Hepatocyte (in vitro differentiated cells): ENCODE measurements around the gene CC2D2B. TPM values are rescaled to one million over a fixed set of nuclear protein-coding genes. Genes with fewer than 3 reads are reported as not detected.
A peak's percentile ranks its signal among the peaks of the same experiment; 100 is the strongest.

Experiments used
- DNase-seq: peaks from one replicate; pipeline ENCODE4 v3.0.0-alpha.2; 2016; ENCODE audit warnings: low spot score
- H2AFZ ChIP-seq: fragments of 200-600 bp; sonication (generic); 2 replicates; pipeline ENCODE4 v1.6.0; 2016; ENCODE audit warnings: antibody characterized with exemption, mild to moderate bottlenecking
- H3K27ac ChIP-seq: fragments of 200-600 bp; sonication (generic); 2 replicates; pipeline ENCODE4 v1.5.1; 2016; ENCODE audit warnings: mild to moderate bottlenecking
- H3K27me3 ChIP-seq: fragments of 200-600 bp; sonication (generic); 2 replicates; pipeline ENCODE4 v1.6.1; 2016
- H3K36me3 ChIP-seq: fragments of 200-600 bp; sonication (generic); replicated peaks from 2 replicates; pipeline ENCODE4 v1.5.1; 2016; ENCODE audit warnings: low read depth; ENCODE audit not compliant: insufficient read depth
- H3K4me1 ChIP-seq: fragments of 200-600 bp; sonication (generic); 2 replicates; pipeline ENCODE4 v1.5.1; 2016; ENCODE audit warnings: mild to moderate bottlenecking, moderate library complexity; ENCODE audit not compliant: insufficient read depth
- H3K4me2 ChIP-seq: fragments of 200-600 bp; sonication (generic); 2 replicates; pipeline ENCODE4 v1.6.0; 2016
- H3K4me3 ChIP-seq: fragments of 200-600 bp; sonication (generic); 2 replicates; pipeline ENCODE4 v1.5.1; 2016; ENCODE audit warnings: mild to moderate bottlenecking
- H3K79me2 ChIP-seq: fragments of 200-600 bp; sonication (generic); 2 replicates; pipeline ENCODE4 v1.6.0; 2017; ENCODE audit warnings: mild to moderate bottlenecking
- H3K9me2 ChIP-seq: fragments of 200-600 bp; sonication (generic); replicated peaks from 2 replicates; pipeline ENCODE4 v1.6.0; 2017; ENCODE audit warnings: mild to moderate bottlenecking; ENCODE audit not compliant: insufficient read depth
- H3K9me3 ChIP-seq: fragments of 200-600 bp; sonication (generic); 2 replicates; pipeline ENCODE4 v1.5.1; 2016; ENCODE audit warnings: low read depth, mild to moderate bottlenecking
- H4K20me1 ChIP-seq: fragments of 200-600 bp; sonication (generic); 2 replicates; pipeline ENCODE4 v1.6.0; 2016; ENCODE audit warnings: mild to moderate bottlenecking; ENCODE audit not compliant: insufficient read depth, poor library complexity, severe bottlenecking
- CTCF ChIP-seq: fragments of 200-600 bp; sonication (generic); IDR thresholded peaks from 2 replicates; pipeline ENCODE4 v1.5.1; 2016; ENCODE audit warnings: antibody characterized with exemption, mild to moderate bottlenecking; ENCODE audit not compliant: poor library complexity
- EZH2 ChIP-seq: fragments of 200-600 bp; sonication (generic); IDR thresholded peaks from 2 replicates; pipeline ENCODE4 v1.6.1; 2016; ENCODE audit warnings: antibody characterized with exemption, mild to moderate bottlenecking, borderline replicate concordance
- EZH2phosphoT487 ChIP-seq: fragments of 200-600 bp; sonication (generic); IDR thresholded peaks from one replicate; pipeline ENCODE4 v1.6.1; 2018; ENCODE audit warnings: antibody characterized with exemption, mild to moderate bottlenecking, low read depth, moderate library complexity; ENCODE audit not compliant: unreplicated experiment, severe bottlenecking
- WGBS: methylation state at CpG from one replicate; pipeline ENCODE4 v1.1.6; 2016; ENCODE audit warnings: low lambda C conversion rate; ENCODE audit errors: missing lambda C conversion rate; 5-methylcytosine and 5-hydroxymethylcytosine counted together
- polyA plus RNA-seq: library from polyadenylated mRNA; unstranded; fragments of >200 nt; fragmentation: Nextera tagmentation; extraction: Ambion mirVana; gene quantifications from 2 replicates; pipeline ENCODE4 v1.2.1, GENCODE V29; 2016
- total RNA-seq: library from RNA; depleted of rRNA; stranded (reverse); fragments of >200 nt; gene quantifications from 2 replicates; pipeline ENCODE4 v1.2.3, GENCODE V29; 2014

The CC2D2B gene
- total and polyA plus RNA-seq, 2 experiments from 2014 or later: 0.13 TPM; not detected in 1

DNA sequence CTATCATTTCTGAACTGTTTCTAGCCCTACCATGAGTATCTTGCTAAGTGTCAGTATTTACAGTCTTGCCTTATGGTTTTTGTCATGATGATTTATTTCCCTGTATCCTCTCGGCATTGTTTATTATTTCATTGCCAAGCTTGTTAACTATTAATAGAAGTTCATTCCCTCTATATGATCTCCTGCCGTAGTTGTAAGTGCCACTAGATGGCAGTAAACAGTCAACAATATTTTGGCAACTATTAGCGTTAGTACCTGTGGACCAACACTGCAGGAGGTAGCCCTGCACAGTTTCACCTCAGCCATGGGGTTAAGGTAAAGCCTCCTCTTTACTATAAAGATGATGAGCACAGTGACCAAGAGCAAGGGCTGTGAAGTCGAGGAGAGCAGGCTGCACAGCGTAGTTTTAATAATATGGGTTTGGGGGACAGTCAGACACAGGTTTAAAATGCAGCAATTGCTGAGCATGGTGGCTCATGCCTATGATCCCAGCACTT is 109.5 kb downstream of the CC2D2B start:
- H3K9me3 ChIP-seq: no peaks in the 10 kb centered on the region
- H3K4me2 ChIP-seq: no peak overlapping the region
- no peaks in the 10 kb centered on the region for H3K4me1 ChIP-seq
- no peak overlapping the region for H2AFZ ChIP-seq
- no peak overlapping the region for H3K4me3 ChIP-seq
- peak; percentile 82 for DNase-seq
- 16% methylated on average over 5 of the region's 5 CpGs for WGBS
- no peaks in the 10 kb centered on the region for H3K27me3 ChIP-seq
- H3K27ac ChIP-seq: no peak overlapping the region
- H3K36me3 ChIP-seq: no peaks in the 10 kb centered on the region
- H3K9me2 ChIP-seq: no peaks in the 10 kb centered on the region
- no peak for TF ChIP-seq EZH2phosphoT487
- no peak for TF ChIP-seq EZH2
- peak; percentile 87 for TF ChIP-seq CTCF
- no peaks in the 10 kb centered on the region for H3K79me2 ChIP-seq
- H4K20me1 ChIP-seq: no peaks in the 10 kb centered on the region

DNA sequence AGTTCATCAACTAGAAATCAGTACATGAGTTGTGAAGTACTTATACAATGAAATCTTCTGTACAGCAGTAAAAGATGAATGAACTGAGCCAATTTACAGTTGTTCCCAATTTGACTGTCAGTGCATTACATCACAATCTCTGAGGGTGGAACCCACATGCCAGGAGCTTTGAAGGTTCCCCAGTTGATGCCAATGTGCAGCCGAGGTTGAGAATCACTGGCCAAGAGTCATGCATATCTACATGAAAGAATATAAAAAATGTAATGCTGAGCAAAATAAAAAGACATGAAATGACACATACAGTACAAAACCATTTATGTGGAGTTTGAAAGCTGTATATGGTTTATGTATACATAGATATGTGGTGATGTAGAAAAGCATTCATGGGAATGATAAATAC is 113.6 kb downstream of the CC2D2B start:
- H3K27me3 ChIP-seq: no peaks in the 10 kb centered on the region
- DNase-seq: no peak
- no peak for TF ChIP-seq EZH2
- no peak for TF ChIP-seq CTCF
- no peak for TF ChIP-seq EZH2phosphoT487
- H3K4me1 ChIP-seq: no peaks in the 10 kb centered on the region
- no peak overlapping the region for H3K27ac ChIP-seq
- H3K9me3 ChIP-seq: no peaks in the 10 kb centered on the region
- H3K4me3 ChIP-seq: no peak overlapping the region
- no peaks in the 10 kb centered on the region for H3K36me3 ChIP-seq
- H3K4me2 ChIP-seq: no peak overlapping the region
- H3K79me2 ChIP-seq: no peaks in the 10 kb centered on the region
- H4K20me1 ChIP-seq: no peaks in the 10 kb centered on the region
- 89% methylated on average over 1 of the region's 1 CpG for WGBS
- no peak overlapping the region for H2AFZ ChIP-seq
- H3K9me2 ChIP-seq: no peaks in the 10 kb centered on the region

GRCh38 chr10:96022739-96023138 is 115.0 kb downstream of the CC2D2B start:
- no peak overlapping the region for H3K4me3 ChIP-seq
- H3K4me1 ChIP-seq: no peaks in the 10 kb centered on the region
- DNase-seq: no peak
- H2AFZ ChIP-seq: no peak overlapping the region
- H4K20me1 ChIP-seq: no peaks in the 10 kb centered on the region
- no peak for TF ChIP-seq EZH2
- no peak for TF ChIP-seq CTCF
- TF ChIP-seq EZH2phosphoT487: no peak
- H3K27ac ChIP-seq: no peak overlapping the region
- H3K4me2 ChIP-seq: no peak overlapping the region
- no peaks in the 10 kb centered on the region for H3K9me3 ChIP-seq
- no peaks in the 10 kb centered on the region for H3K79me2 ChIP-seq
- H3K27me3 ChIP-seq: no peaks in the 10 kb centered on the region
- no peaks in the 10 kb centered on the region for H3K36me3 ChIP-seq
- WGBS: 83% methylated on average over 2 of the region's 2 CpGs
- no peaks in the 10 kb centered on the region for H3K9me2 ChIP-seq

DNA sequence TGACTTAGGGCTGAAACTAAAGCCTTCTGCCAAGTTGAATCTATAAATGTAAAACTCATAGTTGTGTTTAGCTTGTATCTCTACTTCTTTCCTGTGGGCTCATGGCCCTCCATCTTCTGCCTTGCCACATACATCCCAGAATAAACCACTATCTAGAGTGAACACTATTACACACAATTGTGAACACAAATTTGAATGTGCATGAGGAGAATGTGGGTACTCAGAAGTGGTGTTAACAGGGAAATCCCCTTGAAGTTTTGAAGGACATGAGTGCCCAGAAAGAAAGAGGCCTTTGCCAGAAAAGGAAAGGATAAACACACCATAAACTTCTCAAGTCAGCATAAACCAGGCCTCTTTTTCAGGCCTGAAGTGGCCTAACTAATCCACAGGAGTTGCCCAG is 115.4 kb downstream of the CC2D2B start:
- H3K4me1 ChIP-seq: no peaks in the 10 kb centered on the region
- no peaks in the 10 kb centered on the region for H3K79me2 ChIP-seq
- no peaks in the 10 kb centered on the region for H3K27me3 ChIP-seq
- H3K36me3 ChIP-seq: no peaks in the 10 kb centered on the region
- no peaks in the 10 kb centered on the region for H3K9me2 ChIP-seq
- no peak overlapping the region for H3K4me3 ChIP-seq
- H3K9me3 ChIP-seq: no peaks in the 10 kb centered on the region
- H3K27ac ChIP-seq: no peak overlapping the region
- no peaks in the 10 kb centered on the region for H4K20me1 ChIP-seq
- no peak overlapping the region for H3K4me2 ChIP-seq
- no peak for DNase-seq
- TF ChIP-seq EZH2 (no peak), CTCF (no peak), EZH2phosphoT487 (no peak)
- H2AFZ ChIP-seq: no peak overlapping the region
